Pancreas (tissue), 10 donors: ENCODE data around the gene TMEM212. TPM values are rescaled to one million over a fixed set of nuclear protein-coding genes. Genes with fewer than 3 reads are reported as not detected.

Experiments
- ATAC-seq, 4 donors: fragments of 200-7000 bp; cut with Tn5 transposase; one replicate each; pipeline versions ENCODE4 v1.8.0 to v1.9.1; 2020; ENCODE audit warnings: mild to moderate bottlenecking in 4 of 4, moderate library complexity in 4 of 4
- DNase-seq, 6 donors: peaks; one replicate each; pipeline ENCODE4 v3.0.0-alpha.2; 2020
- FAIRE-seq: peaks from 2 replicates; lab custom pipeline; 2012; peaks lifted over from hg19 to GRCh38; lab: Jason Lieb, UNC
- H3K27ac ChIP-seq, 4 donors: fragments of 200-600 bp; sonication (generic); 1 replicate in 3 of 4; 2 replicates in 1 of 4; pipeline versions ENCODE4 v1.5.0 to v1.8.0; 2020
- H3K27me3 ChIP-seq, 4 donors: fragments of 200-600 bp; one replicate each; pipeline ENCODE4 v1.8.0; 2021
- H3K36me3 ChIP-seq, 3 donors: fragments of 200-600 bp; sonication (generic) in 1 of 3; one replicate each; pipeline versions ENCODE4 v1.5.0 to v1.8.0; 2020 to 2021
- H3K4me1 ChIP-seq, 3 donors: fragments of 200-600 bp; one replicate each; pipeline ENCODE4 v1.8.0; 2021
- H3K4me3 ChIP-seq, 4 donors: fragments of 200-600 bp; sonication (generic) in 2 of 4; one replicate each; pipeline versions ENCODE4 v1.5.0 to v1.8.0; 2020 to 2021
- H3K9me3 ChIP-seq, 4 donors: fragments of 200-600 bp; one replicate each; pipeline ENCODE4 v1.8.0; 2021
- CTCF ChIP-seq, 4 donors: fragments of 200-600 bp; sonication (generic) in 3 of 4; IDR thresholded peaks; one replicate each; pipeline versions ENCODE4 v1.5.0 to v1.8.0; 2021; ENCODE audit warnings: antibody characterized with exemption in 4 of 4
- WGBS, 2 donors: extraction: QIAGEN DNeasy Blood & Tissue Kit; methylation state at CpG; one replicate each; pipeline ENCODE4 v1.1.7; 2013; 5-methylcytosine and 5-hydroxymethylcytosine counted together
- intact Hi-C, 3 donors: fragments of 100-400 bp; cut with DNase I; formaldehyde crosslinking; loops; one replicate each; pipeline versions ENCODE4 v1.11.1 to v1.14.2; 2022
- polyA plus RNA-seq, 2 donors: library from polyadenylated mRNA; stranded (reverse); fragments of 200-250 nt; gene quantifications; one replicate each; pipeline ENCODE4 v1.2.3, GENCODE V29; 2013
- total RNA-seq, 6 donors: library from RNA; stranded (reverse); fragmentation: NEBNext Ultra II Directional in 4 of 6; extraction: Animal tissue kit (Norgen Biotek cat#: 25700) in 4 of 6; gene quantifications; one replicate each; pipeline versions ENCODE4 v1.2.1 to v1.2.4, GENCODE V29; 2021 to 2023
- donor health status: healthy with polysubstance abuse.
- donor health status: DM: no; HTN: no; CAD: no; lungs with moderate emphysema.
- donor health status: DM: no; HTN: no; CAD: no.
- donor health status: control.
- donor health status: control.
- donor health status: Bipolar disorder and iron deficiency.
- donor health status: DM: yes; HTN: yes; CAD: no.
- donor health status: DM: no; HTN: no; CAD: no.
- donor health status: DM: no; HTN: no; CAD: no.
- donor health status: DM: yes; HTN: yes; CAD: no.

TMEM212 gene
- total and polyA plus RNA-seq, 8 donors = not detected

DNA sequence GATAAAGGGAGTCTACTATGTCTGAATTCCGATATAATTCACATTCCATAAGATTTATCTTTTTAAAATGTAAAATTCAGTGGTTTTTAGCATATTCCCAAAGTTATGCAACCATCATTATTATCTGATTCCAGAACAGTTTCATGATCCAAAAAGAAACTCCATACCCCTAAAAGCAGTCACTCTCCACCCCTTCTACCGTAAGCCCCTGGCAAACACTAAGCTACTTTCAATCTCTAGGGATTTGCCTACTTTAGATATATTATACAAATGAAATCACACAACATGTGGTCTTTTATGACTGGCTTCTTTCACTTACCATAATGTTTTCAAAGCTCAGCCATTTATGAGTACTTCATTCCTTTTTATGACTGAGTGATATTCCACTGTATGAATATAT lies 65.6 kb downstream of the TMEM212 start:
- WGBS, 2 donors = 82 to 89% methylated on average over 2 of the region's 2 CpGs
- Histone ChIP-seq H3K27ac (no peak overlapping the region), H3K9me3 (no peaks in the 10 kb centered on the region), H3K4me1 (no peaks in the 10 kb centered on the region), H3K27me3 (no peaks in the 10 kb centered on the region), H3K4me3 (no peak overlapping the region), H3K36me3 (no peaks in the 10 kb centered on the region)
- intact Hi-C loops = no loop called here
- DNase-seq (no peak), ATAC-seq (no peak), FAIRE-seq (no peak)
- no peak for TF ChIP-seq CTCF (IDR thresholded peaks at IDR 0.05)

Other genes starting within 250 kb of the TMEM212 start
- 10 to 100 TPM; 25.2 to 62.1 (median 38.6) TPM for gene PLD1, start 32.9 kb upstream of the TMEM212 start, total RNA-seq
- gene PLD1, start 32.9 kb upstream of the TMEM212 start, polyA plus RNA-seq = 10 to 100 TPM; 14.7 to 29.3 TPM
- 100 to 1,000 TPM in 2 of 6 donors, 10 to 100 TPM in 4; 67.5 to 126 (median 79.0) TPM for gene FNDC3B, start 196.2 kb downstream of the TMEM212 start, total RNA-seq
- gene FNDC3B, start 196.2 kb downstream of the TMEM212 start, polyA plus RNA-seq = 10 to 100 TPM in 1 of 2 donors, 1 to 10 TPM in 1; 9.3 to 14.6 TPM